H7 (cell line): ENCODE data around the gene GCNT1. TPM values are rescaled to one million over a fixed set of nuclear protein-coding genes. Genes with fewer than 3 reads are reported as not detected.
"Not testable (repeated sequence)": the region's sequence is repeated elsewhere in the genome, so short reads cannot be mapped to it uniquely, and the experiment has no call there.

Experiments
- DNase-seq: peaks from one replicate; pipeline ENCODE4 v3.0.0; 2012
- H3K27me3 ChIP-seq: 2 replicates; pipeline ENCODE4 v1.6.0; 2011; ENCODE audit warnings: mild to moderate bottlenecking, low read length; ENCODE audit not compliant: control insufficient read depth, insufficient read depth
- H3K36me3 ChIP-seq: replicated peaks from 2 replicates; pipeline ENCODE4 v1.5.1; 2011; ENCODE audit warnings: low read length; ENCODE audit not compliant: control insufficient read depth, insufficient read depth
- H3K4me3 ChIP-seq: 2 replicates; pipeline ENCODE4 v1.5.1; 2011; ENCODE audit warnings: low read depth, mild to moderate bottlenecking, control low read depth, low read length, moderate library complexity; ENCODE audit not compliant: insufficient read depth
- total RNA-seq: library from RNA; depleted of rRNA; stranded (reverse); fragments of >200 nt; shearing (Covaris generic); gene quantifications from 2 replicates; pipeline ENCODE4 v1.2.3, GENCODE V29; 2014

The GCNT1 gene
- total RNA-seq, 1 experiment from 2014 or later, result 23.6 TPM

- DNase-seq, result no peak
- Histone ChIP-seq H3K4me3 (no peak overlapping the region), H3K27me3 (no peaks in the 10 kb centered on the region), H3K36me3 (no peaks in the 10 kb centered on the region)
Measured at GRCh38 chr9:76528642-76529190, 69.7 kb downstream of the GCNT1 start.

- no peaks in the 10 kb centered on the region for H3K36me3 ChIP-seq
Measured at GRCh38 chr9:76529653-76530052, 70.7 kb downstream of the GCNT1 start.

GRCh38 chr9:76530458-76531110 is 71.6 kb downstream of the GCNT1 start:
- Histone ChIP-seq H3K36me3 (no peaks in the 10 kb centered on the region), H3K27me3 (no peaks in the 10 kb centered on the region), H3K4me3 (no peak overlapping the region)
- no peak for DNase-seq

More at GRCh38 chr9:76529653-76530052, 70.7 kb downstream of the GCNT1 start:
- Histone ChIP-seq H3K4me3 (no peak overlapping the region), H3K27me3 (no peaks in the 10 kb centered on the region)
- no peak for DNase-seq

GRCh38 chr9:76531231-76531780 is 72.3 kb downstream of the GCNT1 start:
- DNase-seq, result no peak
- H3K36me3 ChIP-seq, result no peaks in the 10 kb centered on the region
- H3K27me3 ChIP-seq, result no peaks in the 10 kb centered on the region
- no peak overlapping the region for H3K4me3 ChIP-seq

GRCh38 chr9:76532877-76533276 is 73.9 kb downstream of the GCNT1 start:
- not testable (repeated sequence) for DNase-seq, H3K27me3 ChIP-seq, H3K36me3 ChIP-seq, H3K4me3 ChIP-seq

- Histone ChIP-seq H3K27me3 (no peaks in the 10 kb centered on the region), H3K4me3 (no peak overlapping the region), H3K36me3 (no peaks in the 10 kb centered on the region)
- no peak for DNase-seq
Measured at GRCh38 chr9:76534026-76534425, 75.0 kb downstream of the GCNT1 start.

- DNase-seq, result no peak
- H3K27me3 ChIP-seq, result no peaks in the 10 kb centered on the region
- no peak overlapping the region for H3K4me3 ChIP-seq
- no peaks in the 10 kb centered on the region for H3K36me3 ChIP-seq
Measured at GRCh38 chr9:76537150-76537646, 78.2 kb downstream of the GCNT1 start.

GRCh38 chr9:76539180-76539579 is 80.2 kb downstream of the GCNT1 start:
- Histone ChIP-seq H3K27me3 (no peaks in the 10 kb centered on the region), H3K4me3 (no peak overlapping the region), H3K36me3 (no peaks in the 10 kb centered on the region)
- no peak for DNase-seq

GRCh38 chr9:76542360-76542759 is 83.4 kb downstream of the GCNT1 start:
- Histone ChIP-seq H3K36me3 (no peaks in the 10 kb centered on the region), H3K4me3 (no peak overlapping the region), H3K27me3 (no peaks in the 10 kb centered on the region)
- DNase-seq, result no peak

GRCh38 chr9:76545191-76545590 is 86.2 kb downstream of the GCNT1 start:
- no peaks in the 10 kb centered on the region for H3K36me3 ChIP-seq
- no peak overlapping the region for H3K4me3 ChIP-seq
- no peak for DNase-seq
- H3K27me3 ChIP-seq, result no peaks in the 10 kb centered on the region

- Histone ChIP-seq H3K27me3 (no peaks in the 10 kb centered on the region), H3K36me3 (no peaks in the 10 kb centered on the region), H3K4me3 (no peak overlapping the region)
- DNase-seq, result no peak
Measured at GRCh38 chr9:76552181-76552580, 93.2 kb downstream of the GCNT1 start.

- DNase-seq, result no peak
Measured at GRCh38 chr9:76552751-76553455, 93.9 kb downstream of the GCNT1 start.

GRCh38 chr9:76553680-76554079 is 94.7 kb downstream of the GCNT1 start:
- Histone ChIP-seq H3K4me3 (no peak overlapping the region), H3K27me3 (no peaks in the 10 kb centered on the region), H3K36me3 (no peaks in the 10 kb centered on the region)
- no peak for DNase-seq

More at GRCh38 chr9:76552751-76553455, 93.9 kb downstream of the GCNT1 start:
- no peak overlapping the region for H3K4me3 ChIP-seq
- no peaks in the 10 kb centered on the region for H3K36me3 ChIP-seq
- H3K27me3 ChIP-seq, result no peaks in the 10 kb centered on the region
